Breast epithelium (tissue), 4 donors: ENCODE measurements around the gene PALLD. TPM values are rescaled to one million over a fixed set of nuclear protein-coding genes. Genes with fewer than 3 reads are reported as not detected.

Source experiments
- DNase-seq, 2 donors: peaks; one replicate each; pipeline ENCODE4 v3.0.0-alpha.2; 2019; ENCODE audit warnings: low spot score in 2 of 2
- H3K27ac ChIP-seq, 2 donors: fragments of 200-600 bp; sonication (generic) in 1 of 2; one replicate each; pipeline ENCODE4 v1.5.1; 2016 to 2019; ENCODE audit warnings: mild to moderate bottlenecking in 1 of 2
- H3K27me3 ChIP-seq, 2 donors: fragments of 200-600 bp; sonication (generic) in 1 of 2; one replicate each; pipeline versions ENCODE4 v1.5.1 to v1.6.0; 2017 to 2019; ENCODE audit warnings: control low read depth in 1 of 2, mild to moderate bottlenecking in 1 of 2
- H3K36me3 ChIP-seq: fragments of 200-600 bp; one replicate; pipeline ENCODE4 v1.5.1; 2019
- H3K4me1 ChIP-seq, 2 donors: fragments of 200-600 bp; sonication (generic); one replicate each; pipeline ENCODE4 v1.5.1; 2016 to 2019; ENCODE audit warnings: control low read depth in 1 of 2
- H3K4me3 ChIP-seq, 3 donors: fragments of 200-600 bp; sonication (generic); 1 replicate in 2 of 3; 2 replicates in 1 of 3; pipeline ENCODE4 v1.5.1; 2016 to 2019; ENCODE audit warnings: mild to moderate bottlenecking in 3 of 3, moderate library complexity in 2 of 3
- H3K9me3 ChIP-seq, 2 donors: fragments of 200-600 bp; sonication (generic) in 1 of 2; one replicate each; pipeline ENCODE4 v1.5.1; 2016 to 2019; ENCODE audit warnings: control low read depth in 1 of 2
- CTCF ChIP-seq, 3 donors: fragments of 450-650 bp; IDR thresholded peaks; one replicate each; pipeline ENCODE4 v1.5.1; 2016 to 2017; ENCODE audit warnings: antibody characterized with exemption in 3 of 3, mild to moderate bottlenecking in 3 of 3, moderate library complexity in 3 of 3
- POLR2A ChIP-seq: fragments of 450-650 bp; IDR thresholded peaks from one replicate; pipeline ENCODE4 v1.6.1; 2016; ENCODE audit warnings: antibody characterized with exemption, mild to moderate bottlenecking, moderate library complexity
- POLR2AphosphoS5 ChIP-seq, 3 donors: sonication (generic); formaldehyde crosslinking; IDR thresholded peaks; one replicate each; pipeline ENCODE4 v1.6.1; 2017; ENCODE audit warnings: antibody characterized with exemption in 3 of 3
- intact Hi-C: fragments of 100-400 bp; cut with DNase I; formaldehyde crosslinking; loops from one replicate; pipeline ENCODE4 v1.15.1; 2023; ENCODE audit warnings: low total_unique reads
- total RNA-seq, 3 donors: library from RNA; depleted of rRNA; stranded (reverse); fragments of >200 nt; gene quantifications; one replicate each; pipeline ENCODE4 v1.1.0, GENCODE V29; 2016

Gene PALLD
- total RNA-seq, 3 donors from 2014 or later: 96.0 to 186 (median 174) TPM

- Histone ChIP-seq H3K36me3 (no peaks in the 10 kb centered on the region), H3K27ac (no peak overlapping the region), H3K4me3 (no peak overlapping the region), H3K4me1 (no peaks in the 10 kb centered on the region), H3K27me3 (no peaks in the 10 kb centered on the region), H3K9me3 (no peaks in the 10 kb centered on the region)
- intact Hi-C loops: loop anchor here (5.0 kb wide), 1 partner anchor 297 kb away; no protein-coding TSS in a partner anchor
- TF ChIP-seq POLR2AphosphoS5 (IDR thresholded peaks at IDR 0.05) (no peak), POLR2A (no peak)
- DNase-seq: no peak
These were observed 28.0 kb downstream of the PALLD start for GRCh38 chr4:168524897-168525296.

- no peaks in the 10 kb centered on the region for H3K27me3 ChIP-seq
- H3K4me1 ChIP-seq: no peaks in the 10 kb centered on the region
- H3K9me3 ChIP-seq: no peaks in the 10 kb centered on the region
- intact Hi-C loops: no loop called here
- TF ChIP-seq POLR2A (no peak), CTCF (IDR thresholded peaks at IDR 0.05) (no peak), POLR2AphosphoS5 (IDR thresholded peaks at IDR 0.05) (no peak)
- no peak overlapping the region for H3K4me3 ChIP-seq
- no peaks in the 10 kb centered on the region for H3K36me3 ChIP-seq
- DNase-seq: no peak
- no peak overlapping the region for H3K27ac ChIP-seq
These were observed 30.7 kb downstream of the PALLD start for GRCh38 chr4:168527560-168527959.

GRCh38 chr4:168528131-168528949 is 31.5 kb downstream of the PALLD start:
- no peak overlapping the region for H3K27ac ChIP-seq
- TF ChIP-seq POLR2AphosphoS5 (IDR thresholded peaks at IDR 0.05): no peak
- no peak for TF ChIP-seq CTCF (IDR thresholded peaks at IDR 0.05)
- no peak for TF ChIP-seq POLR2A
- H3K27me3 ChIP-seq: no peaks in the 10 kb centered on the region
- H3K4me1 ChIP-seq: no peaks in the 10 kb centered on the region
- intact Hi-C loops: no loop called here
- H3K9me3 ChIP-seq: no peaks in the 10 kb centered on the region
- no peaks in the 10 kb centered on the region for H3K36me3 ChIP-seq
- no peak overlapping the region for H3K4me3 ChIP-seq
- DNase-seq: no peak

GRCh38 chr4:168529257-168529656 is 32.4 kb downstream of the PALLD start:
- no peak overlapping the region for H3K4me3 ChIP-seq
- H3K27ac ChIP-seq: no peak overlapping the region
- H3K36me3 ChIP-seq: no peaks in the 10 kb centered on the region
- TF ChIP-seq POLR2A (no peak), CTCF (IDR thresholded peaks at IDR 0.05) (no peak), POLR2AphosphoS5 (IDR thresholded peaks at IDR 0.05) (no peak)
- no peaks in the 10 kb centered on the region for H3K9me3 ChIP-seq
- H3K4me1 ChIP-seq: no peaks in the 10 kb centered on the region
- intact Hi-C loops: no loop called here
- H3K27me3 ChIP-seq: no peaks in the 10 kb centered on the region
- DNase-seq: no peak

GRCh38 chr4:168531305-168531704 is 34.5 kb downstream of the PALLD start:
- no peak for DNase-seq
- Histone ChIP-seq H3K36me3 (no peaks in the 10 kb centered on the region), H3K4me3 (no peak overlapping the region), H3K27ac (no peak overlapping the region), H3K4me1 (no peaks in the 10 kb centered on the region), H3K9me3 (no peaks in the 10 kb centered on the region), H3K27me3 (no peaks in the 10 kb centered on the region)
- intact Hi-C loops: no loop called here
- no peak for TF ChIP-seq CTCF (IDR thresholded peaks at IDR 0.05)
- TF ChIP-seq POLR2A: no peak
